AG20443 (cell line): ENCODE measurements around the gene FGD2.

Experiments used
- DNase-seq: peaks from one replicate; pipeline ENCODE4 v3.0.0; 2012; ENCODE audit warnings: low spot score, mixed read lengths

The FGD2 gene

DNA sequence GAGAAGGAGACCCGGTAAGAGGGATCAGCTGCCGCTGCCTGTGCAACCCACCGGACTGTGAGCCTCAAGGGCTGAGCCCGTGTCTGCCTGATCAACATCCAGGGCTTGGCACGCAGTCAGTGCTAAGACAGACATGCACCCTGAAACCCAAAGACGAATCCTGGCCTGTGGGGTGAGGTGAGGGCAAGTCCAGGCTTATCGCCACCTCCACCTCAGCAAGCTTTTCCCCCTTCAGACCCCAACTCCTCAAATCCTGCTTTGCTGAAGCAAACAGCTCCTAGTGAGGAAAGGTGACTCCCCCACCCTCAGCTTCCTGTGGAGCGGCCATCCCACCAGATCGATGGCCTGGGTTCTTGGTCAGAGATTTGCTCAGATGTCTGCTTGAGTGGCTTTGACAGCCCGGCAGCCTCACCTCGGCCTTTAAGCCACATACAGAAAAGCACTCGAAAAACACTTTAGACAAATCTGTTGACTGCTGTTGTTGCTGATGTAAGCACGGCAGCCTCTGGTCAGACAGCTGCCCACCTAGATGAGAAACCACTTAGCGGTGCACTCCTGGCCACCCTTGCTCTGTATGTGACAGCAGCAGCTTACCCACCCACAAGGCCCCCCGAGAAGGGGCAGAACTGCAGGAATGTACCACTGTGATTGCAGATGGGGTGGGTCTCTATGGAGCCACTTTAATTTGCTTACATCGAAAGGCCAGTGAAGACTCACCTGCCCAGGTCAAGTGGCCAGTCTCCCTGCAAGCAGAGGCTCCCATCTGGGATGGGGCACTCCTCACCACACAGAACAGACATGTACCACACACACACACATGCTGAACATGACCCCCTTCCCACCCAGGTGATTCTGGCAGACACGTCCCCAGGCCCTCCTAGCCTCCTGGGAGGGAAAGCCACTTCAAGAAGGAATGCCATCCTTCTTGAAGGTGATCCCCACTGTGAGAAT is 34.3 kb upstream of the FGD2 start:
- DNase-seq: no peak

DNA sequence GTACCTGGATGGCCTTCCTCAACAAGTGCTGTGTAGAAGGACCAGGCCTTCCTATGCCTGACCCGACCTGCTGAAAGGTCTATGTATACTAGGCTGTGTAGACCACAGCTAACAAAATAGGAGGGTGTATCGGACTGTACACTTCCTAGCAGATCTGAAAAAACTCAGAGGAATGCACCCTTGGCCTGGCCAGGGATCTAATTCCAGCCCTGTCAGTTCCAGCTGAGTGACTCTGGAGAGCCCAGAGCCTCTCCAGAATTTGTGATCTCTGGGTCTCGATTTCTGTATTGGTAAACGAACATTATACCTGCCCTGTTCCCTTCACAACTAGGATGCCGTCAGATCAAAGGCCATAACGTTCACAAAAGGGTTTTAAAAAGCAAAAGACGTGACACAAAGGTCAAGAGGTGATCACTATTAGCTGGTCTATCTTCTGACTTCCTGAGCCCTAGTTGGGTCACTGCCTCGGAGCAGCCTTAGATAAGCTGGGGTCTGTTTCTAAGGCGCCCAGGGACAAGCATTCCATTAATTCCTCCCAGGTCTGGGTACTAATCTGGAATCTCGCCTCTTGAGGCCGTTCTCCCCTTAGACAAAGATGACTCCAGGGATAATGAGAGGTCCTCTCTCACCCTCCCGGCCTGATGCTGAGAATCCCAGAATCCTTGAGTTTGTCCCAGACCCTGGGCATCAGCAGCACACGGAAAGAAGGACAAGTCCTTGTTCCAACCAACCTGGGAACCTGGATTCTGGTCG is 33.4 kb upstream of the FGD2 start:
- no peak for DNase-seq

DNA sequence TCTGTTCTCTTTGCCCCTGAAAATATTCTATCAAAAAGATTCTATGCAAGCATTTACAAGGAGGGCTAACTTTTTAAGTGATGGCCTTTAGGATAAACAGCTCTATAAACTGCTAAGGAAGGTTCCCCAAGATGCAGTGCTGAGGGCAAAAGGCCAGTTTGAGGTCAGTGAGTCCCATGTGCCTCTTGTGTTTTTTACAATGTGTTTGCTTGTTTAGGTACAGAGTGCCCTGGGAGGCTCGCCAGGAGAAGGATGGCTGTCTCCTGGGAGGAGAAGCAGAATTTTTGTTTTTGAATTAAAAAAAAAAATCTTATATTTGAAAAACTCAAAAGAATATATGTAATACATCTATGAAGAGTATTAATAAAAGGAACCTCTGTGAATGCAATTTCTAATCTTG is 32.3 kb upstream of the FGD2 start:
- DNase-seq: no peak

DNA sequence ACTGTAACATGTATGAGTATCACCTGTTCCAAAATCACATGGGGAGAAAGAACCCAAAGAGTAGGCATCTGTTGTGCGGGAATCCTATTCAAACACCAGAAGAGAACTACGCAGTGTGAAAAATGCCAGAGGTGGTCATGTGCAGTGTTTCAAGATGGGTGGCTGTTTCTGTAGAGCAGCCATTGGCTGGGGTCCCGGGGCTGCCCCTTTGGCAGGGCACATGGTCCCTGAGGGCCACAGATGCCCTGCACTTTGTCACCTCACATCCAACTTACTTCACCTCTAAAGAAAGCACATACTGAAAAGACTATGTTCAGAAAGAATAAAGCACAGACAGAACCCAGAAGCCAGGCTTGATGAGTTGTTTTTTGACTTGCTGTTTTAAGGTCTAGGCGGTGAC is 31.8 kb upstream of the FGD2 start:
- DNase-seq: no peak

DNA sequence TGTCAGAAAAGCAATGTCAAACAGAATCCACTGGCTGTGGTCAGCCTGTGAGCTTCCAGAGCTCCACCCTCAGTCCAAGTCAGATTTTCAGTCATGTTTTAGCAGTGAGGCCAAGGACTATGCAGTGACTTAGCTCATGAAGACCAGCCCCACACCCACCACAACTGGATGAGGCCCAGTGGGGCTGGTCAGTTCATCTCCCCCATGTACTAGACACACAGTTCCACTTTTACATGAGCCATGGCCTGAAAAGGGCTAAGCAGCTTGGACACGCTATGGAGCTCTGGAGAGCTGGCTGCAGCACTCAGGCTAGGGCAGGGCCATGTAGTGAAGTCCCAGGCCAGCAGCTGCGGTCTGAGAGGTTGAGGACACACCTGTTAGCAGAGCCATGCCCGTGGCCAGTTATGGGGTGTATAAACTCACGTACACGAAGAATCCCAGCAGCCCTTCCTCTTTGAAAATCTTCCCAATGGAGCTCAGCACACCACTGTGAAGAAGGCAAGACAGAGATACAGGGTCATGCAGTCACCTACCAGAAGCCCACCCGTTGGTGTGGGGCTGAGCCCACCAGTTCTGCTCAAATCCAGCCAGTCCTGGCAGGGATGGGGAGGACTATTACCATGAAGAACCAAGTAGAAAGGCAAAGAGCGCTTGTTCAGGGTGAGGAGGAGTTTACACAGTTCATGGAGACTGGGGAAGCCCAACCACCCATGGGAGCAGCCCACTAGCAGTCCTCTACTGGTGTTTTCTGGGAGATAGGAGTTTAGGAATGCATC is 30.0 kb upstream of the FGD2 start:
- no peak for DNase-seq

DNA sequence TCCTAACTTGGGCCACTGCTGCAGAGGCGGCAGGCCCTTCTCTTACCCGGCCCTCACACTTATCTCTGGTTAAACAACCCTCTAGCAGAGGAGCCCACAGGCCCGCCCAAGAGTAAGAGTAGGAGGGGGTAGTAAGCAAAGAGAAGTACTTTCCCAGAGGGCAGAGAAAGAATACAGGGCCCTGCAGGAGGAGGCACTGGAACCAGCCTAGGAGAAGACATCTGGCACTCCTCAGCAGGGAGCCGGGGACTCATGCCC is 29.5 kb upstream of the FGD2 start:
- no peak for DNase-seq

DNA sequence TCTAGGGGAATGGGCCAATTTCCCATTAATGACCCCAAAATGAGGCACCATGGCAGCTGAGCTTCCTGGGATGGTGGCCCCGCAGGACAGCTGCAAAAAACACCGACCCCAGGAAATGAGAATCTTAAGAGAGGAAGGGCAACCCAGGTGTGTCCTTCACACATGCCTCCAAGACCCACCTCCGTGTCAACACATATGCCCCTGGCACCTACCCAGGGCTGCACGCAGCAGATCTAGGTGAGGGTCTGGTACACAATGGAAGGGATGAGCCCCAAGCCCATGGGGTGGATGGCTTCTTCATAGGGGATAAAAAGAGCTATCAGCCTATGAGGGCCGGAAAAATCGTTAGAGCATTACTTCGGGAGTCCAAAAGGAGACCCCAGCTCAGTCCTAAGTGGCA is 28.9 kb upstream of the FGD2 start:
- DNase-seq: no peak

DNA sequence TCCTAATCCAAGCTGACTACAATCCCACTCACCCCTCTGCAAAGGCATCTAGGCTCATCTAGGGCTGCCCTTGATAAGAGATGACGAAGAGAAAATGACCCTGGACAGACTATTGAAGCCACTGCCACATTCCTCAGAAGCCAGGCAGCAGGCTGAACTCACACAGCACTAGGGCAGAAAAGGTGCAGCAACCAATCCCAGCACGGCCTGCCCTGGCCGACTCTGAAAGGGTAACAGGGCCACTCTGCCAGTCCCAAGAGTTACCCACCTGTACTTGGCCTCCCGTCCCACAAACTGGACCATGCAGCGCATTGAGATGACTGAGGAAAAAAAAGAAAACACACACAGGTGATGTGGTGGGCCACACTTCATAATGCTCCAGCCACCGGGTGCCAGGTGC is 28.5 kb upstream of the FGD2 start:
- no peak for DNase-seq

DNA sequence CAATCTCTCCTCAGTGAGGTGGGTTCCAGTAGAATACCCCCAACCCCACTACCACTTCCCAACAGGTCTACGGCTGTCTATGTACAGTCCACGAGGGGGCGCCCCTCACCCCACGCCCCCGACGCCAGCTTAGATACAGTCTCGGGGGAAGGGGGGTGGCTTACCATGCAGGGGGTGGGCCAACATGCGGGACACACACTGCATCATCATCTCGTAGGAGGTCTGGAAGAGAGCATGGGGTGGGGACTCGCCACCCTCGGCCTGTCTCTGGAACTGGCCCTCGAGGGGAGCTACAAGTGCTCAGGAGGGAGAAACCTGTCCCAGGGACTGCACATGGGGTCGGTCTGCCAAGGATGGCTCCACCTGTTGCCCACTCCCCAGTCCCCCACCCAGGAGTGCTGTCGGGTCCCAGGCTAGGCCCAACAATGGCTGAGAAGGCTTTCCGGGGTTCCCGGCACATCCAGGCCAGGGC is 27.9 kb upstream of the FGD2 start:
- DNase-seq: no peak

DNA sequence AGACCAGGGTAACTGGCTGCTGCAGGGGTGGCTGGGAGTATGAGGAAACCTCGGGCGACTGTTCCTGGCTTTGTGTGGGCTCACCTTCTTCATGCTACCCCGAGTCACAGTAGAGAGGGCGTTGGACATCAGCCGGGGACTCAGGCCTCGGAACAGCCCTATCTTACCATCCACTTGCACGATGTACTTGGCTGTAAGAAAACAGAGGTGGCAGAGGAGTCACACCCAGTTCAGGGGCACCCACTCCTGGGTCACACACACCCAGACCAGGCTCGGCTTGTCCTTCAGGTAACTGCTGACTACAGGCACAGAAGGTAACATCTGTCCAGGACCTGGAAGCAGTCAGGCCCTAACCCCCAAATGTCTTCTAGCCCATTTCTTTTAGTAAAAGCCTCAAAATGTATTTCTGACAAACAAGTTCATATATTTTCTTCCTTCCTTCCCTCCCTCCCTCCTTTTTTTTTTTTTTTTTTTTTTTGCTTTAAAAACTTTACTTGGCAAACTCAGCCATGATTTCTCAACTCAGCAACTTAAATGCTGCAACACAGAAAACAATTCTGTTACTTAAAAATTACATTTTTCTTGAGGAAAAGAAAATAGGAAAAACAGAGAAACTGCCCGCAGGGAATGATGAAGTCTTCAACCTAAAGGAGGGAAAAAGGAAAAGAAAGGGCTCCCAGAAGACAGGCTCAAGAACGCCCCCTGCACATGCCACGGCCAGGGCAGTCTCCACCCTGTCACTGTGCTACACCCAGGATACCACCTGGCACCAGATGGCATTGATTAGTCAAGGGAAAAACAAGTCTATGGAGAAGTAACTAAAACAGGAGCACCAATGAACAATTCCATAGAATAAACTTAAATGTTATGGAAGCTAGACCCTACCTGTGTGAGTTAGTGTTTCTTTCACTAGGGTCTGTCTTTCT is 26.8 kb upstream of the FGD2 start:
- no peak for DNase-seq

DNA sequence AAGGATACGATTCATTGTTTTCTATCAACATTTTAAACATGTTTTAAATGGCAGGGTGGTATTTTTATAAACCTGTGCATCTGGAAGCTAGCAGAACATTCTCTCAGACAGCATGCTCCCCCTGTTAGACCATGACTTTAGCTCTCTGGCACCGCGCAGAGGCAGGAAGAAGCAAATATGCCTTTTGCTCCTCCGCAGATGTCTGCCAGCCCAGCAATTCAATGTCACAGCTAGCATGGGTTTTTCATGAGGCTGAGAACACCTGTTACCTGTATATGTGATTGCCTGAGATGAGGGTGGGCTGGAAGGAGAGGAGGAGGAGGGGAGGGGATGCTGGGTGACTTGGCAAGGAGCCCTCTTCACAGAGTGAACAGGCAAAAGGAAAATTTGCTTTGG is 26.1 kb upstream of the FGD2 start:
- DNase-seq: peak; percentile 86

DNA sequence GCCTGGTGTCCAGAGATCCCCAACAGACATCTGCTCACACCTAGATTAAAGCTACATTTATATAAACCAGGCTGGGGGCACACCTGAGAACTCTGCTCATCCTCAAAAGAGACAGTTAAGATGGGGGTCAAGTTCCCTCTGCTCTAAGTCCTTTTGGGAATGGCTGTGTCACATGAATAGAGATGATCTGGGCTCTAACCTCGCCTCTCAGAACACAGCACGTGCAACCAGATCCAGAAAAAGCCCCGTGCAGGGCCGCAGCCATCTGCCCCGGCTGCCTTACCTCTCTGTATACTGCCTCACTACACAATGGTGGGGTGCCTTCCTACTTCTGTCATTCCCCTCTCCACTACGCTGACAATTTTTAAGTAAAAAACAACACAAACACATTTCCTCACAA is 25.3 kb upstream of the FGD2 start:
- no peak for DNase-seq

DNA sequence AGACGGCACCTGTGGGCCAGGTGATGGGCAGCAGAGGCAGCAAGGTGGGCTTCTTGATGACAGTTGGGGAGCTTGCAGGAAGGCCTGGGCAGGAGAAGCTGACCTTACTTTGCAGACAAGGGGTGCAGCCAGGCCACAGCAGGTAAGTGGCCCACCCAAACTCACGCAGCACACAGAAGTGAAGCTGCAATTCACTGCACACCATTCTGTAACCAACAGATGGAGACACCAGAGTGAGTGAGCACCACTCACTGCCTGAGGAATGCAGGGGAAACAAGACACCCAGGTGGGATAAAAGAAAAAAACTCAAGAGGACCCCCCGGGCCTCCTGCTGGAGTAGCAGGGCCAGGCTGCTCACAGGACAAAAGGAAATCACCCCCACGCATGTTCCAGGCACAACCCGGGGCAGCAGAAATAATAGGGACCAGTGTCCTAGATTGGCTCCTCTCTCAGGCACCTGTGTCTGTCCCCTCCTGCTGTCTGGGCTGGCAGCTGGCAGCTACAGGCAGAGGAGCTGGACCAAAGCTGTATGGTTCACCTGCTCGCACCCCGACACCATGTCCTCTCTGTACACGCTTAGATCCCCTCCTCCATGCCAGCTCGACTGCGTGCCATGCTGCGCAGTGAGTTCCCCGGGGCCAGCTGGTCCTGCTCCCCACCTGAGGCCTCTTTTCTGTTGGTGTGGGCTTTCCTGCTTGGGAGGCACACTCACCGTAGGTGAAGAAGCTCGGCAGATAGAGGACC is 24.4 kb upstream of the FGD2 start:
- no peak for DNase-seq

DNA sequence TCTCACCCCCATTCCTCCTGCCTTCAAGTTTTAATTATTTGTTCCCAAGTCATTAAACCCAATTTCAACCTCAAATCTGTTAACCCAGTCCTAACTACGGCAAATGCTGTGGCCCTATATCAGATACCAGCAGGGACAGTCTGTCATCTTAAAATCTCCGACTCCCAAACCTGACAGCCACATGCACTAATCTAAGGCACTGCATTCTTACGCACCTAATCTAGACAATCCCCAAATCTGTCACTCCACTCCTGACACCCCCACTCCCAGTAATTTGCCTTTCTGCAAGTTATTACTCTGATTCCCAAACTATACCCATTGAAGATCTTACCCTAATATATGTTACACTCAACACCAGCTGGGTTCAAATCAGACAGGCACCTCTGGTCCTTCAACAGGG is 21.9 kb upstream of the FGD2 start:
- no peak for DNase-seq

DNA sequence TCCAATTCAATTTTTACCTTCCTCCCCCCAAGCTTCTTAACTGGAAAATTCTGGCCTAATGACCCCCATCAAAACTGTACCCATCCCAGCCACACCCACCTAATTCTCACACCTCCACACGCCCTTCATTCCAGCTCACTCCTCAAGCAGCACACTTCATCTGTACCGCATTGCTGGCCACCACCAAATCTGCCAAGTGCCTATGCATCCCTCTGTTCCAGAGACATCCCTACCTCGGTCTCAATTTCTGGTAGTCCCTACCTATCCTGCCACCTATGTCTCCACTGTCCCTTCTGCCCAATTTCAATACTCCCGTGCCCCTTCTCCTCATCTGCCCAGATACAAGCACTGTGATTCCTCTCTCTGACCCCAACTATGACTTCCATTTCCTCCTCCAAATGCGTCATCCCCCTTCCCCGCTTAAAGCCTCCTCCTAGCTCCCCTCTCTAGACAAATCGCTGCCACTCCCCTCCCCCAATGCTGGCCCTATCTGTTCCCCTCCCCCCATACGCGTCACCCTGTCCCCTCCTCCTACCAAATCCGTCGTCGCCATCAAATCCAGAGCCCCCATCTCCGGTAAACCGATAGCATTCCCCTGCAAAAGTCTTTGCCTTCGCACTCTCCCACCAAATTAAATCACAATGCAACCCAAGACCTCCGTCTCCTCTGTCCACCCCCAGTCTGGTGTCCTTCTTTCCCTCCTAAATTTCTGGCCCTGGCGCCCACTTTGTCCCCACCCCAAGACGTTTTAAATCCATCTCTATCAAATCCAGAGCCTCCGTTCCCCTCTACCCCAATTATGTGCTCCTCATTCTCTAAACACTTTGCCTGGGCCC is 20.7 kb upstream of the FGD2 start:
- peak; percentile 71 for DNase-seq

DNA sequence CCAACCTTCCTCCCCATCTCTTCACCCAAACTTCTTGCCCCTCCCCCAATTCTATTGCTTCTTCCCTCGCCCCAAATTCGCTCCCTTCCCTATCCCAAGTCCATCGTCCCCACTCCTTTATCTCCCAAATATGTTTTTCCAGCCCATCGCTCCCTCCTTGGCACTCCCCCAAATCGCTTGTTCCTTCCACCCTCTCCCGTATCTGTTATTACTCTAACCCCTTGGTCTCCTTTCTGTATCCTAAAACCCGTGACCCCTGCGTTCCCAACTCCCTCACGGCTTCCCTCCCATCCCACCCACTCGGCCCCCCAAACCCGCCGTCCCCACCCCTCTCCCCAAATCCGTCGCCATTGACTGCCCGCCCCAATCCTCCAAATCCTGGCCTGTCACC is 20.0 kb upstream of the FGD2 start:
- DNase-seq: no peak

DNA sequence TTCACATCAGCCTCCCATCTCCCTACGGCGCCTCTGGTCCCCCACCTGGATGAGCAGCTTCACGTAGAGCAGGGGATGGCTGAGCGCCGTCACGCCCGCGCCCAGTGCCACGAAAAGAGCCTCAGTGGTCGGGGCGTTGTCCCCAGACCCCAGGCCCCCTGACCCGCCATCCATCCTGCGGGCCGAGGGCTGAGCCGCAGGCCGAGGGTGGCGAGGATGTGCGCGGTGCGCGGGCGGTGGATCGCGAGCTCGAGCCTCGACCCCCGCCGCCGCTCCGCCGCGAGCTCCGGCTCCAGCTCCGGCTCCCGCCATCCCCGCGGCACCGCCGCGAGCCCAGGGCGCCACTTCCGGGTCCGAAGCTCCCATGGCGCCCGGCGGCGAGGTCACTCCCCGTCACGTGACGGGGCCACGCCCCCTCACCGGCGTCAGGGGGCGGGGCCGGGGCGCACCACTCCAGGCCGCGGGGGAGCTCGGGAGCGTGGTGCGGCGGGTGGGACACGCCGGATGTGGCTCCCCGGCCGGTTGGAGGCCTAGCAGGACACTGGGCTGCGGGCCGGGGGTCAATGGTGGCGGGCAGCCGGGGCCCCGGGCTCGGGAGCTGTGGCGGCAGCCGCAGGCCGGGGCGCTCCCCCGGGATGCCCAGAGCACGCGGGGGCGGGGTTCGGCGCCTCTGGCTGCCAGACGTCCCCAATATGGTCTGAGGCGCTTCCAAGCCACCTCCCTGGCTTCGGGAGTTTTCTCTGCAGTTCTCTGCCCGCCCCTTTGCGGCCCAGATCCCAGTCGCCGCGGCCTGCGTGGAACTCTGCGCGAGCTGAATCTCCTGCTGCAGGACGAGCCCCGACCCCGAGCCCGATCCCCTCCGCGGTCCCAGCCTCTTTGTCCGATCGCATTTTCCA is 19.4 kb upstream of the FGD2 start, which contains the start of gene MTCH1:
Gene MTCH1 (minus strand): TSS at position 389 of the 896 bp plus-strand sequence. CDS start 23 bp downstream, at position 366.
- DNase-seq: peak; percentile 97

DNA sequence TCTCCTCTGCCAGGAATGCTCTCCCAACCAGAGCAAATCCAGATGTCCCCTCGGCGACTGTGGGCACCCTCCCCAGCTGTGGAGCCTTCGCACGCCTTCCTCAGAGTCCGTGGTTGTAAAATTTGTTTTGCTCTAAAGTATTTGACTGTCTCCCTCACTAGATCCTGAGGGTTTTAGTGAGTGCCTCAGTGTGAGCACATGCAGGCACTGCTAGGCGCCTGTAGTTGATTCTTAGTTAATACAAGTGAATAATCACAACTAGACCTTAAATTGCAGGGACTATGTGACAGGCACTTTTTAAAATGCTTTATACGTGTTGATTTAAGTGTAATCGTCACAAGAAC is 18.8 kb upstream of the FGD2 start:
- no peak for DNase-seq

DNA sequence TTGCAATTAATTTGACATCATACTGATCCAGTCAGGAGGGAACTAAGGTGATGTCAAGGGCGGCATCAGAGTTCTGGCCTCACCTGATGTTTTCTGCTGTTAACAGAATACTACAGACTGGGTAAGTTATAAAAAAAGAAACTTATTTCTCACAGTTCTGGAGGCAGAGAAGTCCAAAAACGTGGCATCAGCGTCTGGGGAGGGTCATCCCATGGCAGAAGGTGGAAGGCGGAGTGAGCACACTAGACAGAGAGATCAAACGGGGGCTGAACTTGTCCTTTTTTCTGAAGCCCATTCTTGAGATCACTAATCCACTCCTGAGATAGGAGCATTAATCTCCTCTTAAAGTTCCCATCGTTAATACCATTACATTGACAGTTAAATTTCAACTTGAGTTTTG is 16.2 kb upstream of the FGD2 start:
- no peak for DNase-seq
